HepG2 (cell line): ENCODE measurements around the gene SPOPL.

Experiments
- CREB1 ChIP-seq, 2 experiments: fragments of 450-650 bp in 1 of 2; IDR thresholded peaks; 2 replicates each; pipeline ENCODE4 v1.6.1; 2016 to 2017; ENCODE audit warnings: control low read depth in 1 of 2, mild to moderate bottlenecking in 1 of 2, missing compliant biosample characterization in 1 of 2, missing genetic modification characterization in 1 of 2
- NAIF1 ChIP-seq: sonication (generic); formaldehyde crosslinking; IDR thresholded peaks from 2 replicates; pipeline ENCODE4 v1.5.0; 2020; ENCODE audit warnings: mild to moderate bottlenecking, missing genetic modification reagents, borderline replicate concordance
- NR2F2 ChIP-seq: IDR thresholded peaks from 2 replicates; pipeline ENCODE4 v1.6.1; 2012; ENCODE audit warnings: low read depth, inconsistent platforms, borderline replicate concordance
- RFX1 ChIP-seq: fragments of 450-650 bp; IDR thresholded peaks from 2 replicates; pipeline ENCODE4 v1.6.1; 2017
- ZNF660 ChIP-seq: sonication (generic); formaldehyde crosslinking; IDR thresholded peaks from 2 replicates; pipeline ENCODE4 v1.5.1; 2020; ENCODE audit warnings: mild to moderate bottlenecking, low read depth, missing genetic modification reagents, borderline replicate concordance
- ZNF761 ChIP-seq: sonication (generic); formaldehyde crosslinking; conservative IDR thresholded peaks from 2 replicates; pipeline ENCODE4 v1.4.0; 2020; ENCODE audit warnings: mild to moderate bottlenecking, missing genetic modification reagents

- TF ChIP-seq CREB1 (IDR thresholded peaks at IDR 0.05), result no peak
- TF ChIP-seq CREB1 (CRISPR knock-in tag; IDR thresholded peaks at IDR 0.05), result no peak
- no peak for TF ChIP-seq NR2F2
- no peak for TF ChIP-seq NAIF1 (CRISPR knock-in tag)
- no peak for TF ChIP-seq ZNF761
- TF ChIP-seq ZNF660, result no peak
- TF ChIP-seq RFX1, result no peak
Observed at GRCh38 chr2:138559641-138560040, 58.1 kb downstream of the SPOPL start.
